GM21381 (cell line): Measurements from ENCODE around the gene SMC6.

Experiments
- ATAC-seq: cut with Tn5 transposase; IDR thresholded peaks from one replicate; pipeline ENCODE4 v1.9.1; 2021; ENCODE audit warnings: mild to moderate bottlenecking, moderate library complexity; ENCODE audit not compliant: unreplicated experiment

The SMC6 gene

GRCh38 chr2:17768894-17769293 is 15.3 kb upstream of the SMC6 start:
- ATAC-seq, result no peak

GRCh38 chr2:17765398-17765797 is 11.8 kb upstream of the SMC6 start:
- no peak for ATAC-seq

- no peak for ATAC-seq
Observed at GRCh38 chr2:17763641-17764333, 10.2 kb upstream of the SMC6 start.

GRCh38 chr2:17762451-17762850 is 8.8 kb upstream of the SMC6 start:
- no peak for ATAC-seq

- no peak for ATAC-seq
Observed at GRCh38 chr2:17759805-17760204, 6.2 kb upstream of the SMC6 start.

- ATAC-seq, result no peak
Observed at GRCh38 chr2:17758118-17758517, 4.5 kb upstream of the SMC6 start.

GRCh38 chr2:17757321-17757720 is 3.7 kb upstream of the SMC6 start:
- ATAC-seq, result no peak

GRCh38 chr2:17756668-17757067 is 3.1 kb upstream of the SMC6 start:
- no peak for ATAC-seq

- no peak for ATAC-seq
Observed at GRCh38 chr2:17754773-17755425, 1.3 kb upstream of the SMC6 start.

GRCh38 chr2:17752892-17753802 is 463 bp downstream of the SMC6 start:
- peak; percentile 32 for ATAC-seq

- peak; percentile 17 for ATAC-seq
Observed at GRCh38 chr2:17752246-17752645, 1.4 kb downstream of the SMC6 start.

- ATAC-seq, result peak; percentile 26
Observed at GRCh38 chr2:17749753-17750438, 3.7 kb downstream of the SMC6 start.

- no peak for ATAC-seq
Observed at GRCh38 chr2:17748745-17749144, 4.9 kb downstream of the SMC6 start.

GRCh38 chr2:17747684-17748452 is 5.7 kb downstream of the SMC6 start:
- no peak for ATAC-seq

GRCh38 chr2:17740203-17740602 is 13.4 kb downstream of the SMC6 start:
- no peak for ATAC-seq

- no peak for ATAC-seq
Observed at GRCh38 chr2:17736989-17737388, 16.6 kb downstream of the SMC6 start.

- no peak for ATAC-seq
Observed at GRCh38 chr2:17735864-17736263, 17.7 kb downstream of the SMC6 start.

GRCh38 chr2:17733599-17733998 is 20.0 kb downstream of the SMC6 start:
- ATAC-seq, result no peak

- no peak for ATAC-seq
Observed at GRCh38 chr2:17729880-17730279, 23.7 kb downstream of the SMC6 start.

- ATAC-seq, result no peak
Observed at GRCh38 chr2:17728210-17728609, 25.4 kb downstream of the SMC6 start.
